Suppressor macrophage treated with lipopolysaccharide for 1 hour (primary cell): ENCODE results near the gene HNRNPF.
"Not testable (repeated sequence)": the region's sequence is repeated elsewhere in the genome, so short reads cannot be mapped to it uniquely, and the experiment has no call there.

Source experiments
- DNase-seq, 3 donors: peaks; one replicate each; pipeline ENCODE4 v3.0.0-alpha.2; 2020 to 2022

The HNRNPF gene, protein sequence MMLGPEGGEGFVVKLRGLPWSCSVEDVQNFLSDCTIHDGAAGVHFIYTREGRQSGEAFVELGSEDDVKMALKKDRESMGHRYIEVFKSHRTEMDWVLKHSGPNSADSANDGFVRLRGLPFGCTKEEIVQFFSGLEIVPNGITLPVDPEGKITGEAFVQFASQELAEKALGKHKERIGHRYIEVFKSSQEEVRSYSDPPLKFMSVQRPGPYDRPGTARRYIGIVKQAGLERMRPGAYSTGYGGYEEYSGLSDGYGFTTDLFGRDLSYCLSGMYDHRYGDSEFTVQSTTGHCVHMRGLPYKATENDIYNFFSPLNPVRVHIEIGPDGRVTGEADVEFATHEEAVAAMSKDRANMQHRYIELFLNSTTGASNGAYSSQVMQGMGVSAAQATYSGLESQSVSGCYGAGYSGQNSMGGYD

DNA sequence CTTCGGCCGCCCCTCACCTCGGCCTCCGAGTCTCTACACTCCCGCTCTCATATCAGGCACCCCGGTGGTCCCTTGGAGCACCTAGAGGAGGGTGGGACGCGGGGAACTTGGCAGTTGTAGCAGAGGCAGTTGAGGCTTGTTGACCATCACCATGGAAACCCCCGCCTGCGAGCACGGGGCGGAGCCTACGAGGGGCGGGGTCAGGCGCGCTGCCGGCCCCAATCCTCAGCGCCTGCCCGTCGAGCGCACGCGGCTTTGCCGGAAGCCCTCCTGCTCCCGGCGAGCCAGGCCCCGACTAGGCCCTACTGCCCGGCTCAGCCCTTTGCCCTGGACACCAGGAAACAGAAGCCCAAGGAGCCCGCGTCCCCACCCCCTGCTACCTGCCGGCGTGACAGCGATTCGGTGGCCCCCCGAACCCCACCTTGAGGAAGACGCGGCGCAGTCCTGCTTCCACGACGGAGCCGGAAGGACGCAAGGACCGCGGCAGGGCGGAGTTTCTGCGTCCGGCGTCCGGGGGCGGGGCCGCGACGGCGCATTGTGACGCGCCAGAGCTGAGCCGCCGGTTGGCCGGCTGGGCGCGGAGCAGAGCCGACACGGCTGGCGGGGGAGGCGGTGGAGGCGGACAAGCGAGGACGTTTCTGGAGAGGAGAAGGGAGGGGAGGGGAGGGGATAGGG lies at the start of gene HNRNPF:
Gene HNRNPF (minus strand): TSS at position 477 of the 675 bp plus-strand sequence. CDS start 21,302 bp downstream, outside the sequence.
- peak; percentile 98 to 99 (median 99) for DNase-seq

DNA sequence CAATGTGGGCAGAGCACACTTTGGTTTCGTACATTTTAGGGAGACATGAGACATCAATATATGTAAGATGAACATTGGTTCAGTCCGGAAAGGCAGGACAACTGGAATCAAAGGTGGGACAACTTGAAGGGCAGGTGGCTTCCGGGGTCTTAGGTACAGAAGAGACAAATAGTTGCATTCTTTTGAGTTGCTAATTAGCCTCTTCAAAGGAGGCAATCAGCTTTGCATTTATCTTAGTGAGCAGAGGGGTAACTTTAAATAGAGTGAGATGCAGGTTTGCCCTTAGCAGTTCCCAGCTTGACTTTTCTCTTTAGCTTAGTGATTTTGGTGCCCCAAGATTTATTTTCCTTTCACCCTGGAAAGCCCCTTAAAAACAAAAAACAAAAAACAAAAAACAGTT lies 49.2 kb upstream of the HNRNPF start:
- DNase-seq = no peak

DNA sequence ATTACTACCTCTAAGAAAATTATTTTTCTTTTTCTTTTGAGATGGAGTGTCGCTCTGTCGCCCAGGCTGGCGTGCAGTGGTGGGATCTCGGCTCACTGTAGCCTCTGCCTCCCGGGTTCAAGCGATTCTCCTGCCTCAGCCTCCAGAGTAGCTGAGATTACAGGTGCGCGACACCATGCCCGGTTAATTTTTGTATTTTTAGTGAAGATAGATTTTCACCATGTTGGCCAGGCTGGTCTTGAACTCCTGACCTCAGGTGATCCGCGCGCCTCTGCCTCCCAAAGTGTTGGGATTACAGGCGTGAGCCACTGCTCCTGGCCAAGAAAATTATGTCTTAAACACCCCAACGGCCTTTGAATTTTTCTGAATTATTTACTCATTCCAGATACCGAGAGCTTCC lies 47.6 kb upstream of the HNRNPF start:
- not testable (repeated sequence) for DNase-seq

DNA sequence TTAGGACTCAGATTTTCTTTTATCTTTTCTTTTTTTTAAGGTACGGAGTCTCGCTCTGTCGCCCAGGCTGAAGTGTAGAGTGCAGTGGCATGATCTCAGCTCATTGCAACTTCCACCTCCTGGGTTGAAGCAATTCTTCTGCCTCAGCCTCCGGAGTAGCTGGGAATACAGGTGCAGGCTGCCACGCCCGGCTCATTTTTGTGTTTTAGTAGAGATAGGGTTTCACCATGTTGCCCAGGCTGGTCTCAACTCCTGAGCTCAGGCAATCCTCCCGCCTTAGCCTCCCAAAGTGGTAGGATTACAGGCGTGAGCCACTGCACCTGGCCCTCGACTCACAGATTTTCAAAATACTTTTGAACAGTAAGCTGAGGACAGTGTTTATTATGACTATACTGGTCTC lies 45.0 kb upstream of the HNRNPF start:
- not testable (repeated sequence) for DNase-seq

DNA sequence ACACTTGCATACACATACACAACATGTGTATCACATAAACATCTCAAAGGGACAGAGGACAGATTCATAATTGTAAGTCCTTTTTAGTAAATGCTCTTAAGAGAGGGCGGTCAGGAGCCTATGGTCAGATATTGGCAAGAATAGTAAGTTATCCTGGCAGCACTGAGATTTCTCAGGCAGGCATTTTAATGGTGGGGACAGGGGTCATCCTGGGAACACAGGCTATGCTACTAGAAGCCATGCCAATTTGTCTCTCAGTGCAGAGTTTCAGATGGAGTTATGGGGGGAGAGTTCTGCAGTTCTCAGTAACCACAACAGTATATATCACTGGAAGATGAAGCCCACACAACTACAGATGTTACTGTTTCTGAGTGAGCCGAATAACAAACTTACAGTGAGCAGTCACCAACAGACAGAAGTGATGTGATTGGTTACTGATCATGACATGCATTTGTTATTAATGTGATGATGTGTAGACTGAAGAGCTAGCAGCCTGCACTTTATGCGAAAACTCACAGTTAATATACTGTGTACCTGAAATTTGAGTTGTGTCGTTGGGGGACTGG lies 44.4 kb upstream of the HNRNPF start:
- DNase-seq = no peak

DNA sequence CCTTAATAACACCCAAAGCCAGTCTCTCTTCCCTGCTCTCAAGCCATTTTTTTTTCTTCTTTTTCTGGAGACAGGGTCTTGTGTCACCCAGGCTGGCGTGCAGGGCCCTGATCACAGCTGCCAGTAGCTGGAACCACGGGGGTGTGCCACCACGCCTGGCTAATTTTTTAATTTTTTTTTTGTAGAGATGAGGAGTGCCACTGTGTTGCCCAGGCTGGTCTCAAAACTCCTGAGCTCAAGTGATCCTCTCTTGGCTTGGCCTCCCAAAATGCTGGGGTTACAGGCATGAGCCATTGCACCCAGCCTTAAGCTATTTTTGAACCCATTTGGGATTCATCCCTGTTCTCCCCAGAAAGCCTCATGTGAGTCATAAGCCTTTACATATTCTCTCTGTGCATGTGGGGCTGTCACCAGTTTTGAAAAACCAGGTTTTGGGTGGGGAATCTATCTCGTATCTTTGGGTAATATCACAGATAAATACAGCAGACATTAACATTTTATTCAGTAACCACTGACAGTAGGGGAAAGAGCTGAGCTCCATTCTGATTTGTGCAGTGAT lies 43.4 kb upstream of the HNRNPF start:
- no peak for DNase-seq

DNA sequence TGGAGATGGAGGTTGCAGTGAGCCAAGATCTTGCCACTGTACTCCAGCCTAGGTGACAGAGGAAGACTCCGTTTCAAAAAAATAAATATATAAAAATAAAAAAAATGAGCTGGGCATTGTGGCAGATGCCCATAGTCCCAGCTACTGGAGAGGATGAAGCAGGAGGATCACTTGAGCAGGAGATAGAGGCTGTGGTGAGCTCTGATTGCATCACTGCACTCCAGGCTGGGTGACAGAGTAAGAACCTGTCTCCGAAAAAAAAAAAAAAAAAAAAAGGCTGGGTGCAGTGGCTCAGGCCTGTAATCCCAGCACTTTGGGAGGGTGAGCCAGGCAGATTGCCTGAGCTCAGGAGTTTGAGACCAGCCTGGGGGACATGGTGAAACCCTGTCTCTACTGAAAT lies 39.8 kb upstream of the HNRNPF start:
- no peak for DNase-seq

DNA sequence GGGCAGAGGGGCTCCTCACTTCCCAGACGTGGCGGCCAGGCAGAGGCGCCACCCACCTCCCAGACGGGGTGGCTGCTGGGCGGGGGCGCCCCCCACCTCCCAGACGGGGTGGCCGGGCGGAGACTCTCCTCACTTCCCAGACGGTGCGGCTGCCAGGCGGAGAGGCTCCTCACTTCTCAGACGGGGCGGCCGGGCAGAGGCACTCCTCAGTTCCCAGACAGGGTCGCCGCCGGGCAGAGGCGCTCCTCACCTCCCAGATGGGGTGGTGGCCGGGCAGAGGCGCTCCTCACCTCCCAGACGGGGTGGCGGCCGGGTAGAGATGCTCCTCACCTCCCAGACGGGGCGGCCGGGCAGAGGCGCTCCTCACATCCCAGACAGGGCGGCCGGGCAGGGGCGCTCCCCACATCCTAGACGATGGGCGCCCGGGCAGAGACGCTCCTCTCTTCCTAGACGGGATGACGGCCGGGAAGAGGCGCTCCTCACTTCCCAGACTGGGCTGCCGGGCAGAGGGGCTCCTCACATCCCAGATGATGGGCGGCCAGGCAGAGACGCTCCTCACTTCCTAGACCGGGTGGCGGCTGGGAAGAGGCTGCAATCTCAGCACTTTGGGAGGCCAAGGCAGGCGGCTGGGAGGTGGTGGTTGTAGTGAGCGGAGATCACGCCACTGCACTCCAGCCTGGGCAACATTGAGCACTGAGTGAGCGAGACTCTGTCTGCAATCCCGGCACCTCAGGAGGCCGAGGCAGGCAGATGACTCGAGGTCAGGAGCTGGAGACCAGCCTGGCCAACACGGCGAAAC lies 37.4 kb upstream of the HNRNPF start:
- DNase-seq = not testable (repeated sequence)

DNA sequence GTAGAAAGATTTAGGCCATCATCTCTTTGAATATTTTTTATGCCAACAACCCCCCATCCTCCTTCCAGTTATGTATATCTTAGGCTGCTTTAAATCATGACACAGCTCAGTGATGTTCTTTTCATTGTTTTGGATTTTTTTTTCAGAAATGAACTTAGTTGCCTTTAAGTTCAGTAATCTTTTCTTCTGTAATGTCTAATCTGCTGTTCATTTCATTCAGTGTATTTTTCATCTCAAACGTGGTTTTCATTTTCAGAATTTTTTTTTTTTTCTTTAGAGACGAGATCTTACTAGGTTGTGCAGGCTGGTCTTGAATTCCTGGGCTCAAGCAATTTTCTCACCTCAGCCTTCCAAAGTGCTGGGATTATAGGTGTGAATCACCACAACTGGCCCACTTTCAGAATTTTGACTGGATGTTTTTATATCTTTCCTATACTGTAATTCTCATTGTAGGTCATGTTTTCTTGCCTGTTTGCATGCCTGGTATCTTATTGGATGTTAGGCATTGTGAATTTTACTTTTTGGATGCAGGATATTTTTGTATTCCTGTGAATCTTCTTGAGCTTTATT lies 36.0 kb upstream of the HNRNPF start:
- DNase-seq = no peak

DNA sequence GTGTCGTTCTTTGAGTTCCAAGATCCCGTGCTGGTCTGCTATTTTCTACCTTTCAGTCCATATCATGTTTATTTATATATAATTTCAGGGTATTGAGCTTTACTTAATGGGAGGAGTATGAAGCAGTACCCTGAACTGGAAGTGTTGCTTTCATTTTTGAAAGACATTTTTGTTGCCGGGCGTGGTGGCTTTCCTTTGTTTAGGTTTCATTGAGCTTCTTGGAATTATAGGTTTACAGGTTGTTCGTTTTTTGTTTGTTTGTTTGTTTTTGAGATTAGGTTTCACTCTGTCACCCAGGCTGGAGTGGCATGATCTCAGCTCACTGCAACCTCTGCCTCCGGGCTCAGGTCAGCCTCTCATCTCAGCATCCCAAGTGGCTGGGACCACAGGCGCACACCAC lies 35.3 kb upstream of the HNRNPF start:
- DNase-seq = no peak

DNA sequence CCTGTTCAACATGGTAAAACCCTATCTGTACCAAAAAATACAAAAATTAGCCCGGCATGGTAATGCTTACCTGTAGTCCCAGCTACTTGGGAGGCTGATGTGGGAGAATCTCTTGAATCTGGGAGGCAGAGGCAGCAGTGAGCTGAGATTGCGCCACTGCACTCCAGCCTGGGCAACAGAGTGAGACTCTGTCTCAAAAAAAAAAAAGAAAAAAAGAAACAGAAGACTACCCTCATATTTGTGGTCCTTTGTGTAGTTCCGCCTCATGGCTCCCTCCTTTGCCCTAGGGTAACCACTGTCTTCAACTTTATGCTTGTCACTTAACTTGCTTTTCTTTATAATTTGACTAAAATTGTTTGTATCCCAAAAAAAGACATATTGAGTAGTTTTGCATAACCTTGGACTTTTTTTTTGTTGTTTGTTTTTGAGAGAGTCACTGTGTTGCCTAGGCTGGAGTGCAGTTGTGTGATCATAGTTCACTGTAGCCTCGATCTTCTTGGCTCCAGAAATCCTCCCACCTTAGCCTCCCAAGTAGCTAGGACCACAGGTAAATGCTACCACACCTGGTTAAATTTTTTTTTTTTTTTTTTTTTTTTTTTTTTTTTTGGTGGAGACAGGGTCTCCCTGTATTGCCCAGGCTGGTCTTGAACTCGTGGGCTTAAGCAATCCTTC lies 31.6 kb upstream of the HNRNPF start:
- peak in 2 of 3 donors; percentile 26 to 66 for DNase-seq

DNA sequence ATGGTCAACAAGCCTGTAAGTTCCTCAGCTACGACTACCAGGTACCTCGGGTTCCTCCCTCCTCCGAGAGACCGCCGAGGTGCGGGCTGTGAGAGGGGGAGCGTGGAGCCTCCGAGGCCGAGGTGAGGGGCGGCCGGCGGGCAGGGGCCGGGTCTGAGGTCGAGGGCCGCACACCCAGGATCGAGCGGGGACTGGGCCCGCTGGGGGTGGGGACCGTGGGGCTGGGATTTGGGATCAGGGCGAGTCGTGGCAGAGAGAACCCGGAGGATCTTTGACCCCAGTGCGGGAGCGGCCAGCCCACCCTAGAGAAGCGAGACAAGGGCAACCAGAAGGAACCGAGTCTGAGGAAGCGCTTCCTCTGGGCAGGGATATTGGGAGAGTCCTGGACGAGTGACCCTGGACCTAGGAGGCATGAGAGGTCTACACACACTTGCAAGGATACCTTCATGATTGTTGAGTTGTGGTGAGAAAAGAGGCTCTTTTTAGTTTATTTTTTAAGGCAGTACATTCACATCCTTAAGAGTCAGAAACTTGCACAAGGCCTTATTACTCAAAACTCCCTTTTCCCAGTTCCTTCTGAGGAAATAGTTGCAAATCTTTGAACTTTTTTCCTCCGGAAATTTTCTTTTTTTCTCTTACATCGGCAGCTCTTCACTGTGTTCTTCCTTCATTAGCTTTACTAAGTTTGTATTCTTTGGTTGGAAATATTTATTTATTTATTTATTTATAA lies 28.3 kb upstream of the HNRNPF start:
- DNase-seq = peak; percentile 53 to 82 (median 72)

DNA sequence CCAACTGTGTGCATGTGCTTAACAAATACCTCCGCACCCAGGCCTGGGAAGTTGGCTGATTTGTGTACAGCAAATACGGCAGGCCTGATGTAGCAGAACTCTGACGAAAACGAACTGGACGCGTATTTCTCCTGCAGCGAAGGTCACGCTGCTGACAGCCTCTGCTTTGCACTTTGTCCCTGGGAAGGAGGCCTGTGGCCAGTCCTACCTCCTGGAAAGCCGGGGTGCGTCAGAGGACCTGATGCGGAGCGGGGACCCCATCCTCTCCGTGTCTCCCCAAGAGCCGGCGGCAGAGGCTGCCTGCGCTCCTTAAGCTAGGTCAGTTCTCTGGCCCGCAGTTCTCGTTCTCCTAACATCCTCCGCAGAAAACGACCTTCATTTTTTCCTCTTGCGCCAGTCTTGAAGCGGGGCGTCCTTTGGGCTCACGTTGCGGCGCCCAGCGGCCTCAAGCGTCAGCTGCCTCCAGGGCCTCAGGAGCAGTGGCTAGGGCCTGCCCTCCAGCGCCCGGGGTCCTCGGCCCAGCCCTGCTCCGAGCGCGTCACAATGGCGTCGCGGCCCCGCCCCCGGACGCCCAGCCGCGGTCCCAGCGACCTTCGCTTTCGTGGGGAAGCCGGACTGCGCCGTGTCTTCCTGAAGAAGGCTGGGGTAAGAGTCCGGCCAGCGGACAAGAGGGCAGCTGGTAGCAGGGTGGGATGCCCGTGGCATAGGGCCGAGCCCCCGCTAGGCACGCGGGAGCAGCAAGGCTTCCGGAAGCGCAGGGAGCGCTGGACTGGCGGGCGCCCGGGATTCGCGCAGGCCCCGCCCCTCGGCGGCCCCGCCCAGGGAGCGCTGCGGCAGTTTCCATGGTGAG lies 27.5 kb upstream of the HNRNPF start, which contains the start of gene ZNF487:
Gene ZNF487 (plus strand): TSS at position 821 of the 850 bp plus-strand sequence. CDS start 38,703 bp downstream, outside the sequence.
- DNase-seq = peak; percentile 93 to 96 (median 93)

DNA sequence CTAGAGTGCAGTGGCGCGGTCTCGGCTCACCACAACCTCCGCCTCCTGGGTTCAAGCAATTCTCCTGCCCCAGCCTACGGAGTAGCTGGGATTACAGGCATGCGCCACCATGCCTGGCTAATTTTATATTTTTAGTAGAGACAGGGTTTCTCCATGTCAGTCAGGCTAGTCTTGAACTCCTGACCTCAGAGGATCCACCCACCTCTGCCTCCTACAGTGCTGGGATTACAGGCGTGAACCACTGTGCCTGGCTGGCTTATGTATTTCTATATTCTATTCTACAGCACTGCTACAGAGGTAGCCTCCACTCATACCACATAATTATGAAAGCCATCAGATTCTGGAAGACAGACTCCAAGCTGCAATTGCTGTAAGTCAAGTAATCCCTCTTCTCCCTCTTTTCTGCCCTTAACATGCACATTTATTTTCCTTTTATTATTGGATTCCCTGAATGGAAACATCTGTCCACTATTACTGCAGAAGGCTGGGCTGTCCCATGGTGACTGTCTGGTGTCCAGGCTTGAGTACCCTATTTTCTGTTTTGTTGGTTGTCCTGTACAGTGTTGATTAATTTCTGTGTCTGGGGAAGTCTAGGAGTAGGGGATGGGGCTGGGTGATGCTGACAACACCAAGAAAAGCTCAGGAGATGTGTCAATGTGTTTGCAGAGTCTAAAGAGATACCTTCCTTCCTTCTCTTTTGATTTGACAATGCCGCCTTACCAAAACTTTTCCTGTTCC lies 22.1 kb upstream of the HNRNPF start:
- no peak for DNase-seq

DNA sequence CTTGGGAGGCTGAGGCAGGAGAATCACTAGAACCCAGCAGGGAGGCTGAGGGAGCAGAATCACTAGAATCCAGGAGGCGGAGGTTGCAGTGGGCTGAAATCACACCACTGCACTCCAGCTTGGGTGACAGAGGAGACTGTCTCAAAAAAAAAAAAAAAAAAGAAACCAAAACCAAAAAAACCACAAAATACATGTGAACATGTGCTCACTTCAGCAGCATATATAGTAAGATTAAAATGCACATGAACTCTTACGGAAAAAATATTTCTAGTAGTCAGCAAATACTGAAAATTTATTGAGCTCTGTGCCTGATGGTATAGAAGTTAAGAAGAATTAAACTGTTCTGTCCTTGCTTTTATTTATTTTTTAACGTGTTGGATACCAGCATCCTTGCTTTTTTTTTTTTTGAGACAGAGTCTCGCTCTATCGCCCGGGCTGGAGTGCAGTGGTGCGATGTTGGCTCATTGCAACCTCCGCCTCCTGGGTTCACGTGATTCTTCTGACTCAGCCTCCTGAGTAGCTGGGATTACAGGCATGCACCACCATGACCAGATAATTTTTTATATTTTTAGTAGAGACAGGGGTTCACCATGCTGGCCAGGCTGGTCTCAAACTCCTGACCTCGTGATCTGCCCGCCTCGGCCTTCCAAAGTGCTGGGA lies 18.3 kb upstream of the HNRNPF start:
- no peak for DNase-seq

DNA sequence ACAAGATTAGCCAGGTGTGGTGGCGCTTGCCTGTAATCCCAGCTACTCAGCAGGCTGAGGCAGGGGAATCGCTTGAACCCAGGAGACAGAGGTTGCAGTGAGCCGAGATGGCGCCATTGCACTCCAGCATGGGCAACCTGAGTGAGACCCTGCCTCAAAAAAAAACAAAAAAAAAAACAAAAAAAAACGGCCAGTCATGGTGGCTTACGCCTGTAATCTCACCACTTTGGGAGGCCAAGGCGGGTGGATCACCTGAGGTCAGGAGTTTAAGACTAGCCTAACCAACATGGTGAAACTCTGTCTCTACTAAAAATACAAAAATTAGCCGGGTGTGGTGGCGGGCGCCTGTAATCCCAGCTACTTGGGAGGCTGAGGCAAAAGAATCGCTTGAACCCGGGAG lies 17.5 kb upstream of the HNRNPF start:
- not testable (repeated sequence) for DNase-seq

DNA sequence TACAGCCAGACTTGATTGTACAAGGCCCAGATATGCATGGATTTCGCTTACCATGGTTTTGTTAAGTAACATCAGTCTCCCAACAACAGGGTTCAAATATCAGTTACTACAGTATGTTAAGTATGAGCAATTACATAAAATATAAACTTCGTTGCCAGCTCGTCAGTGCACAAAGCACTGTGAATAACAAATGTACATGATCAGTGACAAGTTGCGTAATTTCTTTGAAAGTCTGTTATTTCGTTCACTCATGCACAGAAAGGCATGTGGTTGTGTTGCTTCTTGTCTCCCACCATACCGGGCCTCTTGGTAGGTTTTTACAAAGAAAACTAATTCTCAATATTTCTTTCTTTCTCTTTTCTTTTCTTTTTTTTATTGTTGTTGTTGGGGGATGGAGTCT lies 15.4 kb upstream of the HNRNPF start:
- no peak for DNase-seq

DNA sequence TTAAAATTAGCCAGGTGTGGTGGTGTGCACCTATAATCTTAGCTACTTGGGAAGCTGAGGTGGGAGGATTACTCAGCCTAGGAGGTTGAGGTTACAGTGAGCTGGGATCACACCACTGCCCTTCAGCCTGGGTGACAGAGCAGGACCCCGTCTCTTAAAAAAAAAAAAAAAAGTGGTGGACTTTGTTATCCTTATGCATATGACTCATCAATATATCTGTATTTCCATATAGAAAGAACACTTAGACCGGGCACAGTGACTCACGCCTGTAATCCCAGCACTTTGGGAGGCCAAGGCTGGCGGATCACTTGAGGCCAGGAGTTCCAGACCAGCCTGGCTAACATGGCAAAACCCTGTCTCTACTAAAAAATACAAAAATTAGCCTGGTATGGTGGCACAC lies 13.0 kb upstream of the HNRNPF start:
- not testable (repeated sequence) for DNase-seq

DNA sequence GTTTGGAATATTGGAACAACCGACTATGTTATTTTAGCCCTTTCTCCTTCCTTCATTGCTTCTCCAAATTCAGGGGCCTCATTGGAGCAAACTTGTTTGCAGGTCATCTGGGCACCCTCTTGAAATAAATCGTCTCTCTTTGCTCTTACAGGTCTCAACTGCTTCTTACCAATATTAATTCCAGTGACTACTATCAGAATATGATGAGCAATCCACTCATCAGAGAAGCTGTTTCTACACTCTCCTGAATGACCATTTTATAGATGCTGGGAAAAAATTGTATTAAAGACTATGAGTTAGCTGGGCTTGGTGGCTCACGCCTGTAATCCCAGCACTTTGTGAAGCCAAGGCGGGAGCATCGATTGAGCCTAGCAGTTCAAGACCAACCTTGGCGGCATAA lies 12.5 kb upstream of the HNRNPF start:
- no peak for DNase-seq
